Measurements from ENCODE around the gene IL19.

IL19 gene

DNA sequence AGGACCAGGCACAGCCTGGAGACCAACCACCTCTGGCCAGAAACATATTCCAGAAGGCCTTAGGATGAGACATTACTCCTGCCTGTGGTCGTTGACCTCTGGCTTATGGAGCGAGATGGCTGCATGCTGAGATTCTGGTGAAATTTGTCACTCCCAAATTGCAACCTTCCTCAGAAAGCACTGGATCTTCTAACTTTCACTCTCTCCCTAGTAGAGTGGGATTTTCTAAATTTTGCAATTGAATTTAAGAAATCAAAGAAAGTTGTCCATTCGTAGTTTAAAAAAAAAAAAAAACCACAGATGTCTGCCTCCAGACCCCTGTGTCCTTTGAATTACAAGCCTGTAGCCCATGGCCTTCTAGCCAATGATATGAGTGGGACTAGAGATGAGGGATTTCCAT lies 30.3 kb downstream of the IL19 start:
- no peak for DNase-seq (ENCODE audit: low spot score)

DNA sequence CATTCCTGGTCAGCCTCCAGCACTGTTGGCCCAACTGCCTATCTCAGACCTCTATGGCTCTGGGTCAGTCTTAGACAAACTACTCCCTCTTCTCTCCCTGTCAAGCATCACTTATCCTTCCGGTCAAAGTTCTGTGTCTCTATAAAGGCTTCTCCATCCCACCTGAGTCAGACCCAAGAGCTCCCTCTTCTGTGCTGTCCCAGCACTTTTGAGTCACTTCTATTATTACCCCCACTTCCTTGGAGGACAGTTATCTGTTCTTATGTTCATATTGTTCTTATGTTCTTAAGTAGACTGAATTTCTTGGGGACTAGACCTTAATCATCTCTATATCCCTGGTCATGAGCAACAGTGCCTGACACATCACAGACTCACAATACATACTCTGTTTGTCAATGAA lies 30.9 kb downstream of the IL19 start:
- no peak for DNase-seq (ENCODE audit: low spot score)

DNA sequence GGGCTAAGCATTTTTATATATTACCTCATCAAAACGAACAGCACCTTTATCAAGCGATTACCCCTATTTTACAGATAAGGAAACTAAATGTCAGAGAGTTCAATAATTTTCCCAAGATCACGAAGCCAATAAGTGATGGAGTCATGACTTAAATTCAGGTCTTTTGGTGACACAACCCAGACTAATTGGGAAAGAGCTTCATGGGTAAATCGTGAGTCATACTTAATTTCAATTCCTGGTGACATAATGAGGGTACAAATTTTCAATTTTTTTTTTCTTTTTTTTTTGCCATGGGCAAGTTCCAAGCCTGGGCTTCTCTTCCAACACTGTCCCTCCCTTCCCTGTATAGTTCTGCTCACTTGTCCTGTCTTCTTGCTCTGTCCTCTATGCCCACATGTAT lies 31.8 kb downstream of the IL19 start:
- DNase-seq (ENCODE audit: low spot score) = no peak

DNA sequence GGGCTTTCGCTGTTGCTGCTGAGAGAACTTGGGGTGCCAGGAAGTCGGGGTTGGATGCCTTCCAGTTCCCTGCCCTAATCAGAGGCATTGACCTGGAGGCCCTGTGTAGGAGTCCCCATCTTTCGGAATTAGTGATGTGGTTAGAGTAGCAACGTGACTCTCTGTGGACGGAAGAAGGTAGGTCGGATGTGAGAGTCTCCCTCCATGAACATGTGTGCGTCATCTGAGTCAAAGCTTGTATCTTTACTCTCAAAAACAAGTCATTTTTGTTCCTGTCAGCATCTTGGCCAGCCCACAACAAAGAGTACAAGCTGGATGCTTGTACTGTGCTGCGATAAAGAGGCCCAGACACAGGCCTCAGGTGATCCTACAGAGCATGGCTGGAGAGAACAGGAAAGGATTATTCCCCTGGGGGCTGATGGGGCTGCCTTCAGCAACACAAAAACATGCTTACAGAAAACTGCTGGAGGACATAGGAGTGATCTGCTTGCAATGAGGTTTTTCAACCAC lies 32.7 kb downstream of the IL19 start:
- DNase-seq (ENCODE audit: low spot score) = no peak

DNA sequence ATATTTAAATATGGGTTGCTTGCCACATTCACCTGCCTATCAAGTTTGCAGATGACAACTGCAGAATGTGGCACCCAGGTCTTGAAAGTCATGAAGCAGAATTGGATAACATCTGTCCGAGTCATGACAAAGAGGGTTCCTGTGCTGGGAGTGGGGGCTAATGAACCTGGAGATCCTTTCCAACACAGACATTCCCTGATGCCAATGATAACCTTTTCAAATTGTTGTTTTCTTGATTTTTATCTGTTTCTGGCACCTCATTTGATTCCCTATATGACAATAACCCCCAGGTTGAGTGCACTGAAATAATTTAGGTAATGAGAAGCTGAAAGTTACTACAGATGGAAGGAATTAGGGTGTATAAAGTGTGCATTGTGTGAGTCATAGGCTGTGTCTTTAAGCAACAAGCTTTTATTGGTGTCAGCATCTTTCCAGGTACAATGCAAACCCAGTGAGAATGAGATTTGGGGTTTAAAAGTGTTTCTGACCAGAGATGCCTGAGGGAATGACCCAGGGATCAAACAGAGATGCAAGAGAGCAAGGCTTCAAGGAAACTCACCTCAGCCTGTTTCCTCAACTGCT lies 33.7 kb downstream of the IL19 start:
- DNase-seq (ENCODE audit: low spot score) = no peak

DNA sequence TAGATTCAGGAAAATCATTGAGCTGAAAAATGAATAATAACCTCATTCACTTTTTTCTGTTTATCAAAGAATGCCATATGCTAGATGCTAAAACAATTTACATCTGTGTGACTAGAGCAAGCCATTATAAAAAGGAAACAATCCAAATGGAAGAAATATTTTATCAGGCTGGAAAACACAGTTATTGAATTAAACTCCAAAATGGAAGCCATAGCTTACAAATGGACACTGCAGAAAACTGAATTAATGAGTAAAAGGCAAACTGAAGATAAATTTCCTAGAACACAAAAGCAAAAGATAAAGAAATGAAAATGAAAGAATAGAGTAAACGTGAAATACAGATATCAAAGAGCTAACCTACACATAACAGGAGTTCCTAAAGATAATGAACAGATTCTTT lies 34.8 kb downstream of the IL19 start:
- DNase-seq (ENCODE audit: low spot score) = no peak

DNA sequence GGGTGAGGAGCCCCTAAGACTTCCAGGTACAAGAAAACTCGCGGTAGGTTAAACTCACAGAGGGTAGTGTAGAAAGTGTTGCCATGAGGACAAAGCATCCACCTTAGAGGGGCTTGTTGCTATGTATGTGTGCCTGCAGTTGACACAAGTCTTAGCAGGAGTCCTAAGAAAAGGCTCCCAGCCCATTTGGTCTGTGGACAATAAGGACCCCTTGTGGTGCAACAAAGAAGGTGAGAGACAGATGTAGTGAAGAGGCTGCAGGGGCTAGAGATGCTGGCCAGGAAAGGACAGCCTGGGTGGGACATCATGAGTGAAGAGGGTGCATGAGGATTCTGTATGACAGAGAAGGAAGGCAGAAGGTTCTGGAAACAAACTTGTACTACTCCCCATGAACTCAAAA lies 38.0 kb downstream of the IL19 start:
- no peak for DNase-seq (ENCODE audit: low spot score)

DNA sequence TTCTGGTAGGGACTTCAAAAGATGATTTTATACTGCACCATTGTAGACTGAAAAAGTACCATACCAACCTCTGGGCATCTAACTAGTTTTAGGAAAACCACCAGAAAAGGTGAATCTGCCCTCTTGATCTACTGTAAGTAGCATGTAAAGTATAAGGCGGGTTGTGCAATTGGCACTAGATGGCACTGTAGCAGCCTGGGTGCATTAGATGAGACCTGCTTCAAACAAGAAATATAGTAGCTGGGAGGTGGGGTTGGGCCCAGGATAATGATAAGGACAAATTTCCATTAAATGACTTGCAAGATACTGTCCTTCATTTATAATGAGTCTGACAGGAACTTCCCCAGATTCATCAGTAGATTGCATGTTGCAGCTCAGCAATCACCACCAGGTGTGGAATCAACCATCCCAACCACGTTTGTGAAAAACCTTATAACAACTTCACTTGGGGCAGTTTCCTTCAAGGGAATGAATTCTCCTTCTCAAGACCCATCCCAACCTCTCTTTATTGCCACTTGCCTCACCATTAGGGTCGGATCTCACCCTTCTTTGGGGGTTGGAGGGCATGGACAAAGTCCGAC lies 39.0 kb downstream of the IL19 start:
- DNase-seq (ENCODE audit: low spot score) = no peak

DNA sequence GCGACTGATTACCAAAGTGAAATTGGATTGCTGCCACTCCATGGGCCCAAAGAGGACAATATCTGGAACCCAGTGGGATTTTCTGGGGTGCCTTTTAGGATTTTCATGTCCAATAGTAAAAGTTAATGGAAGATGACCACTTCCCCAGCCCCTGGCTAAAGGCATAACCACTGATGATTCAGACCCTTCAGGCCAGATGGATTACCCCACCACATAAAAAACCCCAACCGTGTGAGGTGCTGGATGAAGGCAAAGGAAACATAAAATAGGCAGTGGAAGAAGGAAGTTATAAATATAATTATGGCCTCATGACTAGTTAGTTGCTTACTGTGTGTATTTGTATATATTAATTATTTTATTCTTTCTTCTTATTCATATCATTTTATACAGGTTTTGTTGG lies 41.9 kb downstream of the IL19 start:
- no peak for DNase-seq (ENCODE audit: low spot score)

DNA sequence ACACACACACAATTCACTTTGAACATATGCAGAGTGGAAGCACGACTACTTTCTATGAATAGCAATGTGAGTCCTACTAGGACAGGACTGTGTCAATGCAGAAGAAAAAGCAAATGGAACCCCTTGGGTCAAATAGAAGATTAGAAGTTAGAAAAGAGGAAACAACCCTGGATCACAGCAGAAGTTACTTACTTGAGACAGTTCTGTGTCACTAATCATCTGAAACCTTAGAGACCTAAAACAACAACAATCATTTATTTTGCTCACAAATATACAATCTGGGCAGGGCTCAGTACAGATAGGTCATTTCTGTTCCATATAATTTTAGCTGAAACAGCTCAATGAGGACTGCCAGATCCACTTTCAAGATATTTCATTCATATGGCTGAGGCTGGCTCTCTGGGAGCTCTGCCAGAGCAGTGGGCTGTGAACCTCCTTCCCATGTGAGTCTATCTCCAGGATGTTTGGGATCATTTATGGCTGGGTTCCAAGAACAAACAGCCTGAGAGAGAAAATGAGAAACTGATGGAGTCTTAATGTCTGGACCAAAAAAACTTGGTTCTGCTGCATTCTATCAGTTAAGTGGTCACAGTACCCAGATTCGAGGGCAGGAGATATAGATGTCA lies 44.3 kb downstream of the IL19 start:
- DNase-seq (ENCODE audit: low spot score) = no peak

DNA sequence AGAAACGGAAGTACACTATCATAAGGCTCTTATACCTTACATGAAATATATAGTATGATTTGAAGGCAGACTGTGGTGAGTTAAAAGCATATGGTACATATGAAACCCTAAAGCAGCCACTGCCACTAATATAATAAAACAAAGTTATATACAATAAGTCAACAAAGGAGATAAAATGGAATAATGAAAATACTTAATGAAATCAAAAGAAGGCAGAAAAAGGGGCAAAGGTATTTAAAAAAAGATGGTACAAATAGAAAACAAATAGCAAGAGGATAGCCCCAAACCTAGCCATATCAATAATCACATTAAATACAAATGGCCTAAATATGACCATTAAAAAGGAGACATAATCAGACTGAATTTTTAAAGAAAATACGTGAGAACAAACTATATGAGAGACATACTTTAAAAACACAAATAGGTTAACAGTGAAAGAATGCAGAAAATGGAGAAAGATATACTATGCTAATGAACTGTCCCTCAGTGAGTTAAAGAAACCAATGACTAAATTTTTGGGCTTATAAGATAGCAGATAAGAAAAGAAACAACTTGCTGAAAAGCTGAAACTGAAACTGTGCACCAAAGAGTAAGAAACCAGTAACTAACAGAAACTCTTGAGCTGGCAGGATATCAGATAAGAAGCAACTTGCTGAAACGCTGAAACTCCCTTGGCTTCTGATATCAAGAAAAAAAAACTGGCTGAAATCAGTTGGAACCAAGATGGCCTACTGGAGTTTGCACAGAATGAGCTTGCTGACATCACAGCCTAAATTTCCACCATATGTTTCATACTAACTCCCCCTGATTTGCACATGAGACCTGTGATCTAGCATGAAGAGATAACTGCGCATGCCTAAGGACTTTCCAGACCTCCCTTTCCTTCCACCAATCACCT lies 46.1 kb downstream of the IL19 start:
- DNase-seq (ENCODE audit: low spot score) = no peak

DNA sequence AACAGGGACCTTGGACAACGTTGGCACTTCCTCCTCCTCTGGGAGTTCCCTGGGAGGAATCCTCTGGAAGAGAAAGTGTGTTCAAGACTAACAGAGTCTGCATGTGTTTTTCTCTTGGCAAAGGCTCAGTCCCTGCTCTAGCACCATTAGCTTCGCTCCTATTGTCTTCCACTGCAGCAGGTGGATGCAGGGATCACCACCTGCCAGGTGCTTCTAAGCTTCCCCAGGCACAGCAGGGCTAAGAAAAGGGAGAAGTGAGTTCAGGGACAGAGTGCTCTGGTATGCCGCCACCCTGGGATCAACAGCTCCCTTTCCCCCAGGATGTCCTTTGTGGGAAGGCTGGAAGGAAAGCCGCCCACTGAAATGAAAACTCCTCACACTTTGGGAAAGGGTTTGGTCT lies 50.9 kb downstream of the IL19 start:
- DNase-seq (ENCODE audit: low spot score) = no peak

DNA sequence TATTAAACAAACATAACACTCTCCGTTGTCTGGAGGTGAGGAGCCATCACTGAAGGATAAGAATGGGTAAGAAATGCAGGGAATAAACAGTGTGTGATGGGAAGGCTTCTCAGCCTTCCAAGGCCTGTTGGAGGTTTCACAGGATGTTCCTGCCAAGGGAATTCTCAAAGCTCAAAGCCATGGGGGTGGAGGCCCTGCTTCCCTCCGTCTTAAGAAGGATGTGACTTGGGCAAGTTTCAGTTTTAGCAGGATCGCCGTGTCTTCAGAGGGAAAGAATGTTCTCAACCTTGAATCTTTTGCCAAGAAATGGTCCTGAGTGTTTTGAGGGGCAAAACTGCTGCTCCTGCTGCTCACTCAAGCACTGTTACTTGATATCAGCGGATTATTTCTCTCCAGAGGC lies 53.2 kb downstream of the IL19 start:
- no peak for DNase-seq (ENCODE audit: low spot score)

DNA sequence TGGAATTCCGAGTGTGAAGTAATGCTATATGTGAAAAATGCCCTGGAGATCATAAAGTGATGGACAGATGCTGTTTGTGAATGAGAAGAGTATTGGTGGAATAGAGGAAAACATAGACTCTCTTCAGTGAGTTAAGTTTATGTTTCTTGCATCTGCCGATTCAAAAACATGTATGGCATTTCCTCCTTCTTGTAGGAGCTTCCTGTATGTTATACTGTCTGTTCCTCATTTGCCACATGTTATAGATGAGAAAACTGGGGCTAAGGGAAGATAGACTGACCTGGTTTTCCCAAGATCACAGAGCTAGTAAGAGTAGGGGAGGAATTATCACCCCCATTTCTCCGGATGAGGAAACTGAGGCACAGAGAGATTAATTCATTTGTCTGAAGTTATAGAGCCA lies 53.8 kb downstream of the IL19 start:
- DNase-seq (ENCODE audit: low spot score) = no peak

DNA sequence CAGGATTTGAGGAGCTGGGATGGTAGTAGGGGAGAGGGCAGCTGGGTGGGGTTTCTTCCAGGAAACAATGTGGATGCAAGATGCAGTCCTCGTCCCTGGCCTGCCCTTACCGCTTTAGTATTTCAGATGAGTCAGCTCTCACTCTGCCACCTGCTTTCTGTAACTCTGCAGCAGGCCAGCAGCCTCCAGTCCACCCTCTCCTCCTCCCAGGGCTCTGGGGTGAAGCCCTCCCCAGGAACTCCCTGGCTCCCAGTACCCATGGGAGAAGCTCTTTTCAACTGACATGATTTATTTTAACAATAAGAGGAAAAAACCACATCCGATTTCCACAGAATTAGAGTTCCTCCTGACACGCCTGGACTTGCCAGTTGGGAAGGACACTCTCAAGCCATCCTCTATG lies 55.8 kb downstream of the IL19 start:
- DNase-seq (ENCODE audit: low spot score) = no peak

DNA sequence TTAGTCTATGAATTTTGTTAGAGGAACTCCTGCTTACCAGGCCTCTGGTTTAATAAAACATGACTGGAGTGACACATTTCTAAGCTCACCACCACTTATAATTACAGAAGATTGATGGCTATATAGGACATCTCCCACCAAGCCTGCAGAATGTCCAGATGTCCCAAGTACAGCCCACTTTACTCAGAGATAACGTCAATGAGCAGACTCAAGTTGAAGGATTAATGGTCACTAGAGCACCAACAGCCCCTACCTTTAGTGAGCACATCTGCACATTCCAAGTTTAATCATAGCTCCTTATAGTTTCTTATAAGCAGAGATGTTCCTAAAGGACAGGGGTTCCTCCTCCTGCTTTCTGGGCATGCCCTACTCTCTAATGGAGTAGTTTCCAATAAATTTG lies 57.5 kb downstream of the IL19 start:
- no peak for DNase-seq (ENCODE audit: low spot score)

DNA sequence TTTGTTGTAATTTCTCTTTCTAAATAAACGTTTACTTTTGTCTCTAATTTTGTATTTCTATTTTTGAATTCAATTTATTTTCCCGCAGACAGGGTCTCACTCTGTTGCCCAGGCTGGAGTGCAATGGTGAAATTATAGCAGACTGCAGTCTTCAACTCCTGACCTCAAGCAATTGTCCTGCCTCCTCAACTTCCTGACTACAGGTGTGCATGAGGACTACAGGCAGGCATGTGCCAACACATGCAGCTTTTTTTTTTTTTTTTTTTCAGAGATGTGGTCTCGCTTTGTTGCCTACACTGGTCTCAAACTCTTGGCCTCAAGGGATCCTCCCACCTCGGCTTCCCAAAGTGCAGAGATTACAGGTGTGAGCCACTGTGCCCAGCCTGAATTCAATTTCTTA lies 58.2 kb downstream of the IL19 start:
- no peak for DNase-seq (ENCODE audit: low spot score)

DNA sequence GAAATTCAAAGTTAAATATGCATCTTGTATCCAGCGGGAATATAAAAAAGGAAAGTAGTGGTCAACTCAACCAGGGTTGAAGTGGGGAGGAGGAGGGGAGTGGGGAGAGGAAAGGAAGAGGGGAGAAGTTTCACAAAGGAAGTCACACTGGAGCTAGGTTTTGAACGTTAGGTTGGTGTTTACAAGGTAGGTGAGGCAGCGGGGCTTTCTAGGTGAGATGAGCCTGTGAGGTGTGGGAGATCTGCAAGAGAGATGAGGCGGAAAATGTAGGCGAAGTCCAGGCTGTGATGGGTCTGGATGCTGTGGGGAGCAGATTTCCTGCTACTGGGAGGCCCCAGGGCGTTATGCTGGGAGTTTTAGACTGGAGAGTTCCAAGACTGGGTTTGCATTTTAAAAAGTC lies 58.7 kb downstream of the IL19 start:
- DNase-seq (ENCODE audit: low spot score) = no peak

DNA sequence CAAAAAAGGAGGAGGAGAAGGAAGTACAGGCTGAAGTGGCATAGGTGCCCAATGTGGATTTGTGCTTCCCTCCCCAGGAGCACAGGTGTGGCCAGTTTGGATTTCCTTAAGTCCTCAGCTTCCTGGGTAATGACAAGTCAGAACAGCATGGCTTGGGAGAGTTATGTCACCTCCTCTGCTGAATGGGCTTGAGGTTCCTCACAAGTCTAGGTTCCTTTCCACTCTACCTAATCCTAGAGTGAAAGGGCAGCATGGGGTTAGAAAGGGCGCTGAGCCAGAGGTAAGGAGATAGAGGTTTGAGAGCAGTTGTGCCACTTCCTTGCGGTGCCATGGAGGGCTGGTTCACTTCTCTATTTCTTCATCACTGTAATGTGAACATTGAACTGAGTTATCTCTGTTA lies 59.3 kb downstream of the IL19 start:
- no peak for DNase-seq (ENCODE audit: low spot score)

DNA sequence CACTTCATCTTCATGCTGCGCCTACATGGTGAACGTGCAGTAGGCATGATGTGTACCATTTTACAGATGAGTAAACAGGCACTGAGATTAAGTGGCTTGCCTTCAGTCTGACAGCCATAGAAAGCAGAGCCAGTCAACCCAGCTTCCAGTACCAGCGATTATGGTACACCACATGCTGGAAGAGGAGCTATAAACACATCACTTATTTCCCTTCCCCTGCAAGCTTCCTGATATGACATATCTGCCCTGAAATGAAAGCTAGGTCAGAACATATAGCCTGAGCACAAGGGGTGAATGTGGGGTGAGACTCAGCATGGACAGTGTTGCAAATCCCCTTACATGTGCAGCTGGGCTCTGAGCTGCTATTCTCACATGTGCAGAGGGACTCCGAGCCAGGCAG lies 61.1 kb downstream of the IL19 start:
- no peak for DNase-seq (ENCODE audit: low spot score)

DNA sequence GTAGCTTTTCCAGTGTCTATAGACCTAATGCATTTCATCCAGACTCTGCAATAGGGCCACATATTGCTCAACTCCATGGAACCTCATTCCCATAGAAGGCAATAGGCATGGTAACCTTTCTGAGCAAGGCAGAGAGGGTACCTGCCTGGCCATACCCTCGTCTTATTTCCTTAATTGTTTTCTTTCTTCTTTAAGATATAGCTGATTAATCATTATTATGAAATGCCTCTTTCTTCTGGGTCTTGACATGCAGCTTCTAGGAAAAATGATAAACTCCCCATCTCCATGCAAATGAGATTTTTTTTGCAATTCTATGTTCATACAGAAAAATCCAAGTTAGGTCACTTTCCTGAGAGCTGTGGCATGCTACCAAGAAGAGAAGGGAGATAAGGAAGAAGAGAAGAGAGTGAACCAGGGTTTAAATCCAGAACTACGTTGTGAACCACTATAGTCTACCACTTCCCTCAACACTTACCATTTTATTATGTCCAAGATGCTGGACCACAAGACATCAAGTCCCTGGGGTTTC lies 61.8 kb downstream of the IL19 start:
- DNase-seq (ENCODE audit: low spot score) = no peak

DNA sequence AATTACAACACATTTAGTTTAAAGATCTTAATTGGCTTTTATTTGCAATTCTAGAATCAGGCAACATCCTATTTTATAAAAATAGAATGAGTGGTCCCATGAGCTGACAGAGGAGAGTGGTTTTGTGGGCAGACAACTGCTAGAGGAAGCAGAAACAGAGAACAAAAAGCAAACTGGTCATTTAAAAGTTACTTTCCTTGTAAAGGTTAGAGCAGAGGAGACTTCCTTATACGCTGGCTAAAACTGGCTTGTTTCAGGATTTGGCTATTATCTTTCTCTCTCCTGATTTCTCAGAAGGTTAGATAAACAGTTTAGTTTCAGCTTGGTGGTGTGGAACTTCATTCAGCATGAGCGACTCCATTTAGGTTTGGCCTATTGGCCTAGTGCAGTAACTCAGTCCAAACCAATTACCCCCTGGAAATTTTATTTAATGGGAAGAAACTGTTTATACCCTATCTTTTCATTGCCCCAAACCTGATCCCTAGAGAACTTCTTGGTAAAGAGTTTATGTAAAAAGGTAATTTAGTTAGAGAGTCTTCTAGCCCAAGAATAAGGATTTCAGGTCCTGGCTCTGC lies 62.6 kb downstream of the IL19 start:
- DNase-seq (ENCODE audit: low spot score) = no peak
